ENCODE results near the gene AP2A2. TPM values are rescaled to one million over a fixed set of nuclear protein-coding genes. Genes with fewer than 3 reads are reported as not detected.

The AP2A2 gene
- total and polyA plus RNA-seq, 5 donors from 2014 or later, result 6.2 to 85.9 (median 7.5) TPM

- Mint-ChIP-seq H3K4me3 (no peak overlapping the region), H3K36me3 (peaks cover 7% of the 10 kb centered on the region), H3K4me1 (peaks cover 0 to 7% (median 2%) of the 10 kb centered on the region in 4 donors), H3K9me3 (peaks cover 0 to 5% (median 1%) of the 10 kb centered on the region in 7 donors), H3K27ac (no peak overlapping the region), H3K27me3 (no peaks in the 10 kb centered on the region)
- no peak overlapping the region for H3K4me3 ChIP-seq (ENCODE audit: low read depth, low read length)
- H3K27me3 ChIP-seq (ENCODE audit: control insufficient read depth, insufficient read depth, low read length), result no peaks in the 10 kb centered on the region
- no peak for ATAC-seq (ENCODE audit: low read depth in 2 of 2)
- no peak overlapping the region for H3K27ac ChIP-seq (ENCODE audit: insufficient read depth, low read length, poor library complexity, severe bottlenecking)
- no peak for DNase-seq
- H3K9me3 ChIP-seq (ENCODE audit: control insufficient read depth in 2 of 2, low read length in 2 of 2), result no peaks in the 10 kb centered on the region
- no peaks in the 10 kb centered on the region for H3K36me3 ChIP-seq (ENCODE audit: control insufficient read depth, insufficient read depth, low read length)
- H3K4me1 ChIP-seq (ENCODE audit: control insufficient read depth, insufficient read depth, low read length, poor library complexity, severe bottlenecking), result no peaks in the 10 kb centered on the region
Observed at GRCh38 chr11:1024597-1025409, 99.1 kb downstream of the AP2A2 start.

- no peaks in the 10 kb centered on the region for H3K27me3 ChIP-seq (ENCODE audit: control insufficient read depth, insufficient read depth, low read length)
- H3K27ac ChIP-seq (ENCODE audit: insufficient read depth, low read length, poor library complexity, severe bottlenecking), result no peak overlapping the region
- no peak overlapping the region for H3K4me3 Mint-ChIP-seq
- peaks cover 0 to 7% (median 2%) of the 10 kb centered on the region in 4 donors for H3K4me1 Mint-ChIP-seq
- no peaks in the 10 kb centered on the region for H3K4me1 ChIP-seq (ENCODE audit: control insufficient read depth, insufficient read depth, low read length, poor library complexity, severe bottlenecking)
- no peaks in the 10 kb centered on the region for H3K36me3 ChIP-seq (ENCODE audit: control insufficient read depth, insufficient read depth, low read length)
- ATAC-seq (ENCODE audit: low read depth in 2 of 2), result peak in 1 of 2 donors; percentile 2
- DNase-seq, result no peak
- no peak overlapping the region for H3K27ac Mint-ChIP-seq
- H3K36me3 Mint-ChIP-seq, result peaks cover 7% of the 10 kb centered on the region
- no peaks in the 10 kb centered on the region for H3K9me3 ChIP-seq (ENCODE audit: control insufficient read depth in 2 of 2, low read length in 2 of 2)
- no peaks in the 10 kb centered on the region for H3K27me3 Mint-ChIP-seq
- peaks cover 0 to 5% (median 1%) of the 10 kb centered on the region in 7 donors for H3K9me3 Mint-ChIP-seq
- H3K4me3 ChIP-seq (ENCODE audit: low read depth, low read length), result no peak overlapping the region
Observed at GRCh38 chr11:1025410-1026162, 99.9 kb downstream of the AP2A2 start.

GRCh38 chr11:1026163-1026450 is 100.4 kb downstream of the AP2A2 start:
- DNase-seq (no peak), ATAC-seq (ENCODE audit: low read depth in 2 of 2) (no peak)
- Mint-ChIP-seq H3K9me3 (peaks cover 0 to 5% (median 1%) of the 10 kb centered on the region in 7 donors), H3K36me3 (peaks cover 7% of the 10 kb centered on the region), H3K4me3 (no peak overlapping the region), H3K27me3 (no peaks in the 10 kb centered on the region), H3K27ac (no peak overlapping the region), H3K4me1 (peaks cover 0 to 7% (median 2%) of the 10 kb centered on the region in 4 donors)
- Histone ChIP-seq H3K27me3 (ENCODE audit: control insufficient read depth, insufficient read depth, low read length) (no peaks in the 10 kb centered on the region), H3K27ac (ENCODE audit: insufficient read depth, low read length, poor library complexity, severe bottlenecking) (no peak overlapping the region), H3K4me3 (ENCODE audit: low read depth, low read length) (no peak overlapping the region), H3K9me3 (ENCODE audit: control insufficient read depth in 2 of 2, low read length in 2 of 2) (no peaks in the 10 kb centered on the region), H3K36me3 (ENCODE audit: control insufficient read depth, insufficient read depth, low read length) (no peaks in the 10 kb centered on the region), H3K4me1 (ENCODE audit: control insufficient read depth, insufficient read depth, low read length, poor library complexity, severe bottlenecking) (no peaks in the 10 kb centered on the region)

GRCh38 chr11:1026641-1027482 is 101.2 kb downstream of the AP2A2 start:
- peaks cover 7% of the 10 kb centered on the region for H3K36me3 Mint-ChIP-seq

GRCh38 chr11:1027483-1028290 is 102.0 kb downstream of the AP2A2 start:
- Mint-ChIP-seq H3K27ac (no peak overlapping the region), H3K27me3 (no peaks in the 10 kb centered on the region), H3K4me3 (no peak overlapping the region), H3K4me1 (peaks cover 0 to 11% (median 1%) of the 10 kb centered on the region in 4 donors), H3K36me3 (peaks cover 6% of the 10 kb centered on the region), H3K9me3 (peaks cover 0 to 9% (median 1%) of the 10 kb centered on the region in 7 donors)
- Histone ChIP-seq H3K9me3 (ENCODE audit: control insufficient read depth in 2 of 2, low read length in 2 of 2) (no peaks in the 10 kb centered on the region), H3K4me1 (ENCODE audit: control insufficient read depth, insufficient read depth, low read length, poor library complexity, severe bottlenecking) (no peaks in the 10 kb centered on the region), H3K4me3 (ENCODE audit: low read depth, low read length) (no peak overlapping the region), H3K36me3 (ENCODE audit: control insufficient read depth, insufficient read depth, low read length) (no peaks in the 10 kb centered on the region), H3K27me3 (ENCODE audit: control insufficient read depth, insufficient read depth, low read length) (no peaks in the 10 kb centered on the region), H3K27ac (ENCODE audit: insufficient read depth, low read length, poor library complexity, severe bottlenecking) (no peak overlapping the region)
- ATAC-seq (ENCODE audit: low read depth in 2 of 2) (no peak), DNase-seq (no peak)

More at GRCh38 chr11:1026641-1027482, 101.2 kb downstream of the AP2A2 start:
- no peaks in the 10 kb centered on the region for H3K9me3 ChIP-seq (ENCODE audit: control insufficient read depth in 2 of 2, low read length in 2 of 2)
- H3K4me3 Mint-ChIP-seq, result no peak overlapping the region
- no peaks in the 10 kb centered on the region for H3K27me3 ChIP-seq (ENCODE audit: control insufficient read depth, insufficient read depth, low read length)
- H3K27ac ChIP-seq (ENCODE audit: insufficient read depth, low read length, poor library complexity, severe bottlenecking), result no peak overlapping the region
- H3K27me3 Mint-ChIP-seq, result no peaks in the 10 kb centered on the region
- H3K4me1 ChIP-seq (ENCODE audit: control insufficient read depth, insufficient read depth, low read length, poor library complexity, severe bottlenecking), result no peaks in the 10 kb centered on the region
- no peak for DNase-seq
- no peak overlapping the region for H3K27ac Mint-ChIP-seq
- no peaks in the 10 kb centered on the region for H3K36me3 ChIP-seq (ENCODE audit: control insufficient read depth, insufficient read depth, low read length)
- no peak for ATAC-seq (ENCODE audit: low read depth in 2 of 2)
- peaks cover 0 to 5% (median 1%) of the 10 kb centered on the region in 7 donors for H3K9me3 Mint-ChIP-seq
- H3K4me1 Mint-ChIP-seq, result peaks cover 0 to 7% (median 2%) of the 10 kb centered on the region in 4 donors
- H3K4me3 ChIP-seq (ENCODE audit: low read depth, low read length), result no peak overlapping the region

- H3K4me1 ChIP-seq (ENCODE audit: control insufficient read depth, insufficient read depth, low read length, poor library complexity, severe bottlenecking), result no peaks in the 10 kb centered on the region
- Mint-ChIP-seq H3K4me3 (no peak overlapping the region), H3K4me1 (peaks cover 0 to 6% (median 0%) of the 10 kb centered on the region in 4 donors), H3K36me3 (peaks cover under 1% of the 10 kb centered on the region), H3K27ac (no peak overlapping the region), H3K27me3 (no peaks in the 10 kb centered on the region), H3K9me3 (peaks cover 0 to 6% (median 0%) of the 10 kb centered on the region in 7 donors)
- ATAC-seq (ENCODE audit: low read depth in 2 of 2), result no peak
- no peaks in the 10 kb centered on the region for H3K36me3 ChIP-seq (ENCODE audit: control insufficient read depth, insufficient read depth, low read length)
- no peak overlapping the region for H3K27ac ChIP-seq (ENCODE audit: insufficient read depth, low read length, poor library complexity, severe bottlenecking)
- H3K4me3 ChIP-seq (ENCODE audit: low read depth, low read length), result no peak overlapping the region
- H3K27me3 ChIP-seq (ENCODE audit: control insufficient read depth, insufficient read depth, low read length), result no peaks in the 10 kb centered on the region
- DNase-seq, result no peak
- H3K9me3 ChIP-seq (ENCODE audit: control insufficient read depth in 2 of 2, low read length in 2 of 2), result no peaks in the 10 kb centered on the region
Observed at GRCh38 chr11:1028291-1028540, 102.5 kb downstream of the AP2A2 start.

GRCh38 chr11:1028616-1029015 is 102.9 kb downstream of the AP2A2 start:
- H3K4me3 ChIP-seq (ENCODE audit: low read depth, low read length), result no peak overlapping the region
- Mint-ChIP-seq H3K4me1 (peaks cover 0 to 5% (median 0%) of the 10 kb centered on the region in 4 donors), H3K27ac (no peak overlapping the region), H3K4me3 (peak overlapping the region in 1 of 4 donors; percentile 27), H3K9me3 (peaks cover 0 to 6% (median 0%) of the 10 kb centered on the region in 7 donors), H3K36me3 (no peaks in the 10 kb centered on the region), H3K27me3 (no peaks in the 10 kb centered on the region)
- ATAC-seq (ENCODE audit: low read depth in 2 of 2) (no peak), DNase-seq (no peak)
- H3K36me3 ChIP-seq (ENCODE audit: control insufficient read depth, insufficient read depth, low read length), result no peaks in the 10 kb centered on the region
- H3K9me3 ChIP-seq (ENCODE audit: control insufficient read depth in 2 of 2, low read length in 2 of 2), result no peaks in the 10 kb centered on the region
- no peak overlapping the region for H3K27ac ChIP-seq (ENCODE audit: insufficient read depth, low read length, poor library complexity, severe bottlenecking)
- H3K4me1 ChIP-seq (ENCODE audit: control insufficient read depth, insufficient read depth, low read length, poor library complexity, severe bottlenecking), result no peaks in the 10 kb centered on the region
- H3K27me3 ChIP-seq (ENCODE audit: control insufficient read depth, insufficient read depth, low read length), result no peaks in the 10 kb centered on the region
